H9 (cell line): ENCODE data around the gene COL17A1. TPM values are rescaled to one million over a fixed set of nuclear protein-coding genes. Genes with fewer than 3 reads are reported as not detected.

ENCODE experiments used
- DNase-seq: peaks from one replicate; pipeline ENCODE4 v3.0.0-alpha.2; 2017
- H2AFZ ChIP-seq: one replicate; pipeline ENCODE4 v1.6.1; 2013; ENCODE audit warnings: mild to moderate bottlenecking, low read length, control low read depth, moderate library complexity
- H2AK5ac ChIP-seq: 2 replicates; pipeline ENCODE4 v1.6.1; 2013; ENCODE audit warnings: low read length, control low read depth, mixed read lengths; ENCODE audit not compliant: insufficient read length
- H2BK120ac ChIP-seq: one replicate; pipeline ENCODE4 v1.6.1; 2013; ENCODE audit warnings: low read depth, mild to moderate bottlenecking, low read length, control low read depth, inconsistent platforms; ENCODE audit not compliant: poor library complexity, severe bottlenecking
- H2BK12ac ChIP-seq: 2 replicates; pipeline ENCODE4 v1.6.1; 2013; ENCODE audit warnings: low read length, control low read depth, mixed read lengths, low read depth; ENCODE audit not compliant: insufficient read length
- H2BK15ac ChIP-seq: 2 replicates; pipeline ENCODE4 v1.6.1; 2013; ENCODE audit warnings: low read depth, low read length, control low read depth
- H2BK20ac ChIP-seq: one replicate; pipeline ENCODE4 v1.6.1; 2013; ENCODE audit warnings: low read depth, mild to moderate bottlenecking, low read length, control low read depth, inconsistent platforms; ENCODE audit not compliant: poor library complexity, severe bottlenecking
- H2BK5ac ChIP-seq: 2 replicates; pipeline ENCODE4 v1.6.1; 2013; ENCODE audit warnings: low read length, control low read depth, mixed read lengths; ENCODE audit not compliant: insufficient read length
- H3K14ac ChIP-seq: 2 replicates; pipeline ENCODE4 v1.6.1; 2013; ENCODE audit warnings: low read length, control low read depth; ENCODE audit not compliant: insufficient read depth
- H3K18ac ChIP-seq: 2 replicates; pipeline ENCODE4 v1.6.1; 2013; ENCODE audit warnings: low read depth, mild to moderate bottlenecking, mixed read lengths, low read length, control low read depth; ENCODE audit not compliant: insufficient read length
- H3K23ac ChIP-seq: 2 replicates; pipeline ENCODE4 v1.6.1; 2013; ENCODE audit warnings: low read length, control low read depth, mixed read lengths, low read depth; ENCODE audit not compliant: insufficient read length
- H3K23me2 ChIP-seq: 2 replicates; pipeline ENCODE4 v1.6.1; 2013; ENCODE audit warnings: low read depth, mild to moderate bottlenecking, mixed read lengths, low read length, control low read depth; ENCODE audit not compliant: insufficient read length, poor library complexity, severe bottlenecking
- H3K27ac ChIP-seq: 2 replicates; pipeline ENCODE4 v1.5.1; 2013; ENCODE audit warnings: low read length, control low read depth, mixed read lengths, low read depth; ENCODE audit not compliant: insufficient read length
- H3K27me3 ChIP-seq: 2 replicates; pipeline ENCODE4 v1.6.1; 2013; ENCODE audit warnings: low read length, control low read depth, inconsistent platforms; ENCODE audit not compliant: insufficient read depth
- H3K4ac ChIP-seq: 2 replicates; pipeline ENCODE4 v1.6.1; 2013; ENCODE audit warnings: low read depth, mild to moderate bottlenecking, control low read depth, inconsistent platforms, low read length, moderate library complexity
- H3K4me1 ChIP-seq: 2 replicates; pipeline ENCODE4 v1.6.1; 2013; ENCODE audit warnings: low read length, control low read depth, inconsistent platforms; ENCODE audit not compliant: insufficient read depth
- H3K4me2 ChIP-seq: 2 replicates; pipeline ENCODE4 v1.6.1; 2013; ENCODE audit warnings: low read length, control low read depth, mixed read lengths; ENCODE audit not compliant: insufficient read length, insufficient read depth
- H3K56ac ChIP-seq: 2 replicates; pipeline ENCODE4 v1.6.1; 2013; ENCODE audit warnings: low read depth, mild to moderate bottlenecking, mixed read lengths, low read length, control low read depth; ENCODE audit not compliant: insufficient read length
- H3K79me1 ChIP-seq: 2 replicates; pipeline ENCODE4 v1.6.1; 2013; ENCODE audit warnings: low read depth, mild to moderate bottlenecking, moderate library complexity, low read length, control low read depth, inconsistent platforms; ENCODE audit not compliant: insufficient read depth, poor library complexity, severe bottlenecking
- H3K79me2 ChIP-seq: 2 replicates; pipeline ENCODE4 v1.6.1; 2013; ENCODE audit warnings: low read length, control low read depth, inconsistent platforms; ENCODE audit not compliant: insufficient read depth
- H3K9ac ChIP-seq: 2 replicates; pipeline ENCODE4 v1.6.1; 2013; ENCODE audit warnings: low read length, control low read depth, mixed read lengths; ENCODE audit not compliant: insufficient read length; ENCODE audit errors: extremely low read depth
- H3K9me3 ChIP-seq: one replicate; pipeline ENCODE4 v1.6.1; 2013; ENCODE audit warnings: low read depth, low read length, inconsistent platforms; ENCODE audit not compliant: control insufficient read depth
- H3T11ph ChIP-seq: one replicate; pipeline ENCODE4 v1.6.1; 2013; ENCODE audit warnings: mild to moderate bottlenecking, low read length, control low read depth, inconsistent platforms
- H4K20me1 ChIP-seq: one replicate; pipeline ENCODE4 v1.6.1; 2013; ENCODE audit not compliant: control insufficient read depth, insufficient read length, insufficient read depth
- H4K5ac ChIP-seq: 2 replicates; pipeline ENCODE4 v1.6.1; 2013; ENCODE audit warnings: low read depth, mild to moderate bottlenecking, mixed read lengths, low read length, control low read depth; ENCODE audit not compliant: insufficient read length
- H4K8ac ChIP-seq: replicated peaks from 2 replicates; pipeline ENCODE4 v1.6.1; 2013; ENCODE audit warnings: low read length, control low read depth, mixed read lengths, low read depth; ENCODE audit not compliant: insufficient read length
- H4K91ac ChIP-seq: 2 replicates; pipeline ENCODE4 v1.6.1; 2013; ENCODE audit warnings: low read depth, mild to moderate bottlenecking, moderate library complexity, mixed read lengths, low read length, control low read depth; ENCODE audit not compliant: insufficient read length
- H3K27ac Mint-ChIP-seq, 3 experiments: 2 replicates in 2 of 3; 3 replicates in 1 of 3; pipeline ENCODE4 v1.8.0; 2020 to 2021; ENCODE audit warnings: mixed read lengths in 3 of 3, mild to moderate bottlenecking in 1 of 3, moderate library complexity in 1 of 3
- H3K27me3 Mint-ChIP-seq: 2 replicates; pipeline ENCODE4 v1.8.0; 2021; ENCODE audit warnings: low read depth, mild to moderate bottlenecking, moderate library complexity, mixed read lengths
- H3K36me3 Mint-ChIP-seq, 3 experiments: 2 replicates in 2 of 3; 3 replicates in 1 of 3; pipeline ENCODE4 v1.8.0; 2020 to 2021; ENCODE audit warnings: low read depth in 3 of 3, mixed read lengths in 3 of 3; ENCODE audit not compliant: insufficient read depth in 1 of 3
- H3K4me1 Mint-ChIP-seq, 2 experiments: 2 replicates each; pipeline ENCODE4 v1.8.0; 2020; ENCODE audit warnings: mixed read lengths in 2 of 2
- H3K4me3 Mint-ChIP-seq, 2 experiments: 2 replicates in 1 of 2; 3 replicates in 1 of 2; pipeline ENCODE4 v1.8.0; 2020 to 2021; ENCODE audit warnings: mild to moderate bottlenecking in 2 of 2, mixed read lengths in 2 of 2, moderate library complexity in 1 of 2
- H3K9me3 Mint-ChIP-seq, 2 experiments: 2 replicates in 1 of 2; 3 replicates in 1 of 2; pipeline ENCODE4 v1.8.0; 2020; ENCODE audit warnings: mild to moderate bottlenecking in 2 of 2, mixed read lengths in 2 of 2, moderate library complexity in 1 of 2
- WGBS: extraction: QIAGEN DNeasy Blood & Tissue Kit; methylation state at CpG from one replicate; pipeline ENCODE4 v1.1.7; 2013; ENCODE audit warnings: missing lambda C conversion rate, low lambda C conversion rate, mixed read lengths; ENCODE audit not compliant: insufficient read length; ENCODE audit errors: extremely low coverage; 5-methylcytosine and 5-hydroxymethylcytosine counted together
- total RNA-seq: library from RNA; stranded (reverse); gene quantifications from 2 replicates; pipeline ENCODE4 v1.2.1, GENCODE V29; 2021
- TF ChIP-seq, protein P1 (sequence below): fragments of 200-600 bp; sonication (generic); conservative IDR thresholded peaks from 3 replicates; pipeline ENCODE4 v1.8.0; 2021; ENCODE audit warnings: antibody characterized with exemption, mild to moderate bottlenecking

COL17A1 gene
- total RNA-seq, 1 experiment from 2014 or later = 1.9 TPM

DNA sequence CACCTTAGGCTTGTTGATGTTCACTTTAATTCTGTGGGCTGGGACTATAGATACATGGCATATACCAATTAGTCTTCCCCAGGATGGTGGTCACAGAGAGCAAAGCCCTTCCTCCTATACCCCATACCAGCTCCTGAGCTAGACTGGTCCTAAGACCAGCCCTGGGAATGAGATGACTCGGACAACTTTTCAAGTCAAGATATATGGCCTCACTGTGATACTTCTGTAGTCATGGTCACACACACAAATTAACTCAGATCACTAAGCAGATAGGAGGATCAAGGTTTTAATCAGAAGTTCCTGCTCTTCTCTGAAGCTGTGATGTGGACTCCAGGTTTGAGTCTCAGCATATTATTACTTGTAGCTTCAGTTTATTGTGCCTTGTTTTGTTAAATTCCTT lies 65.7 kb downstream of the COL17A1 start:
- Histone ChIP-seq H2BK12ac (no peak overlapping the region), H3K79me1 (no peaks in the 10 kb centered on the region), H3K4me1 (no peaks in the 10 kb centered on the region), H3K27me3 (no peaks in the 10 kb centered on the region), H3K9me3 (no peaks in the 10 kb centered on the region), H3T11ph (no peak overlapping the region), H3K4me2 (no peak overlapping the region), H3K27ac (no peak overlapping the region), H3K4ac (no peak overlapping the region), H4K20me1 (no peaks in the 10 kb centered on the region), H4K91ac (no peak overlapping the region), H3K18ac (no peak overlapping the region), H2AK5ac (no peak overlapping the region), H3K23ac (no peak overlapping the region), H2BK5ac (no peak overlapping the region), H4K8ac (no peak overlapping the region), H4K5ac (no peak overlapping the region), H3K79me2 (no peaks in the 10 kb centered on the region), H2BK20ac (no peak overlapping the region), H2AFZ (no peak overlapping the region), H3K9ac (no peak overlapping the region), H2BK15ac (no peak overlapping the region), H3K56ac (no peak overlapping the region), H3K23me2 (no peaks in the 10 kb centered on the region), H2BK120ac (no peak overlapping the region), H3K14ac (no peak overlapping the region)
- no peak overlapping the region; a peak in 1 of 7 replicates for H3K27ac Mint-ChIP-seq
- peaks cover 9 to 14% of the 10 kb centered on the region in 2 experiments for H3K4me1 Mint-ChIP-seq
- no peak overlapping the region for H3K4me3 Mint-ChIP-seq
- peaks cover 6 to 44% (median 28%) of the 10 kb centered on the region in 3 experiments; a peak in 5 of 7 replicates for H3K36me3 Mint-ChIP-seq
- no peak for DNase-seq
- H3K27me3 Mint-ChIP-seq = no peaks in the 10 kb centered on the region
- H3K9me3 Mint-ChIP-seq = no peaks in the 10 kb centered on the region
- TF ChIP-seq, protein P1, sequence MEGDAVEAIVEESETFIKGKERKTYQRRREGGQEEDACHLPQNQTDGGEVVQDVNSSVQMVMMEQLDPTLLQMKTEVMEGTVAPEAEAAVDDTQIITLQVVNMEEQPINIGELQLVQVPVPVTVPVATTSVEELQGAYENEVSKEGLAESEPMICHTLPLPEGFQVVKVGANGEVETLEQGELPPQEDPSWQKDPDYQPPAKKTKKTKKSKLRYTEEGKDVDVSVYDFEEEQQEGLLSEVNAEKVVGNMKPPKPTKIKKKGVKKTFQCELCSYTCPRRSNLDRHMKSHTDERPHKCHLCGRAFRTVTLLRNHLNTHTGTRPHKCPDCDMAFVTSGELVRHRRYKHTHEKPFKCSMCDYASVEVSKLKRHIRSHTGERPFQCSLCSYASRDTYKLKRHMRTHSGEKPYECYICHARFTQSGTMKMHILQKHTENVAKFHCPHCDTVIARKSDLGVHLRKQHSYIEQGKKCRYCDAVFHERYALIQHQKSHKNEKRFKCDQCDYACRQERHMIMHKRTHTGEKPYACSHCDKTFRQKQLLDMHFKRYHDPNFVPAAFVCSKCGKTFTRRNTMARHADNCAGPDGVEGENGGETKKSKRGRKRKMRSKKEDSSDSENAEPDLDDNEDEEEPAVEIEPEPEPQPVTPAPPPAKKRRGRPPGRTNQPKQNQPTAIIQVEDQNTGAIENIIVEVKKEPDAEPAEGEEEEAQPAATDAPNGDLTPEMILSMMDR = no peak
- no CpG with 5 or more reads among the region's 1 CpG for WGBS
